ENCODE results near the gene HAP1. TPM values are rescaled to one million over a fixed set of nuclear protein-coding genes. Genes with fewer than 3 reads are reported as not detected.
"Not testable (repeated sequence)": the region's sequence is repeated elsewhere in the genome, so short reads cannot be mapped to it uniquely, and the experiment has no call there.

HAP1 gene
- total RNA-seq, 1 donor from 2014 or later = 0.45 TPM

DNA sequence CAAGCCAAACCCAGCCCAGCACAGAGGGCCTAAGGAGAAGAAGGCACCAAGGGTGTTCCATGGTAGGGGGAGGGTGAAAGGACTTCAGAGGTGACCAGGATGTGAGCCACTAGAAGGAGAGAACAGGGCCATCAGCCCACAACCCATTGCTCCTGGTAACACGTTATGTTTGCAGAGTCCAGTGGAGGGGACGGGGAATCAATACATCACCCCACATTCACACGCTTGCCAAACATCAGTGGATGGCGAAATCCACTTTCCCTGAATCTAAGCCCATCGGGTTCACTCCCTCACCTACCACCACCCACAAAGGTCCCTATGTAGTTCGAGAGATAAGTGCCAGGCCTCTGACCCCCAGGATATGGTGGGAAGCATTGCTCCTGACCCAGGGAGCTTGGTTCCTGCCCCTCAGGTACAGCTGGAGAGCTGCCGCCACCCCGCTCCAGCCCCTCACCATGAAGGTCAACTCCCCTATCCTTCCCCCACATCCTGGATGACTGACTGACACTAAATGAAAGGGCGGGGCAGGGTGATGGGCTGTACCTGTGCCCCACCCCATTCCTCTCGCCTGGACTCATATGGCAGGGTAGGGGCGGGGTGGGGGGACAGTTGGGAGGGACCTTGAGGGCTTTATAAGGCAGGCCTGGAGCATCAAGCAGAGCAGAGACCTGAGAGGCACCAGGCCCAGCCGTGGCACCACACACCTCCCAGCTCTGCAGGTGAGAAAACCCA, 22.6 kb downstream of the HAP1 start, which contains the start of gene GAST:
GAST (plus strand) TSS at position 663 of the 732 bp plus-strand sequence. CDS start 3,106 bp downstream, outside the sequence.
- Mint-ChIP-seq H3K27ac (no peak within 1 kb of the TSS), H3K36me3 (no peaks in the 10 kb centered on the region), H3K9me3 (no peaks in the 10 kb centered on the region), H3K4me1 (no peaks in the 10 kb centered on the region), H3K27me3 (ENCODE audit: low read depth) (peaks cover 4% of the 10 kb centered on the region), H3K4me3 (no peak within 1 kb of the TSS)
- DNase-seq (ENCODE audit: low spot score in 2 of 2, unreplicated experiment in 2 of 2) = no peak
- TF ChIP-seq, protein P1, sequence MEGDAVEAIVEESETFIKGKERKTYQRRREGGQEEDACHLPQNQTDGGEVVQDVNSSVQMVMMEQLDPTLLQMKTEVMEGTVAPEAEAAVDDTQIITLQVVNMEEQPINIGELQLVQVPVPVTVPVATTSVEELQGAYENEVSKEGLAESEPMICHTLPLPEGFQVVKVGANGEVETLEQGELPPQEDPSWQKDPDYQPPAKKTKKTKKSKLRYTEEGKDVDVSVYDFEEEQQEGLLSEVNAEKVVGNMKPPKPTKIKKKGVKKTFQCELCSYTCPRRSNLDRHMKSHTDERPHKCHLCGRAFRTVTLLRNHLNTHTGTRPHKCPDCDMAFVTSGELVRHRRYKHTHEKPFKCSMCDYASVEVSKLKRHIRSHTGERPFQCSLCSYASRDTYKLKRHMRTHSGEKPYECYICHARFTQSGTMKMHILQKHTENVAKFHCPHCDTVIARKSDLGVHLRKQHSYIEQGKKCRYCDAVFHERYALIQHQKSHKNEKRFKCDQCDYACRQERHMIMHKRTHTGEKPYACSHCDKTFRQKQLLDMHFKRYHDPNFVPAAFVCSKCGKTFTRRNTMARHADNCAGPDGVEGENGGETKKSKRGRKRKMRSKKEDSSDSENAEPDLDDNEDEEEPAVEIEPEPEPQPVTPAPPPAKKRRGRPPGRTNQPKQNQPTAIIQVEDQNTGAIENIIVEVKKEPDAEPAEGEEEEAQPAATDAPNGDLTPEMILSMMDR (IDR thresholded peaks at IDR 0.05; ENCODE audit: unreplicated experiment) = no peak

DNA sequence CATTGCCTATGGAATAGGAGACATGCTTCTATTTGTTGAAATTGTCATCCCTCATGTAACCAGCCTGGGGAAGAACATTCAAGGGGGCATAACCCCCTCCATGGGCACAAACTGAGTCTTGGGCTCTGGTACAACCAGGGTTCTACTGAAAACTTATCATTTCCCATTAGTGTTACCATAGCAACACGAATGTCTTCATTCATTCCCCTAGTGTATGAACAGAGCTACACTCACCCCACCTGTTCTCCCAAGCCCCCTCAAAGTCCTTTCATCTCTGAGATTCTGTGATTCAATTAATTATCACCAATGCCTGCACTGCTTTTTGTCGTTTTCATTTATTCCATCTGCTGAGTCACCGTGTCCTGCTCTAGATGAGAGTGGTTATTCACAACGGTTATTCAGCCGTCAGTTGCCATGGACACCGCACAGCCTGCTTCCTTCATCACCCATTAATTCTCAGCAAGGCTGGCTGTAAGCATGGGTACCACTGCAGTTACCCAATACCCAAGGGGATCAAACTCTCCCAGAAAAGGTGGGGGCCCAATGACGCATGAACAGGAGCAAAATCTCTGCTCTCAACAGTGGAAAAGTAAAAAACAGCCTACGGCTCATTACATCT, 23.9 kb downstream of the HAP1 start:
- DNase-seq (ENCODE audit: low spot score in 2 of 2, unreplicated experiment in 2 of 2) = no peak
- Mint-ChIP-seq H3K27me3 (ENCODE audit: low read depth) (peaks cover 4% of the 10 kb centered on the region), H3K27ac (no peak overlapping the region), H3K36me3 (no peaks in the 10 kb centered on the region), H3K4me1 (peaks cover 2% of the 10 kb centered on the region), H3K4me3 (no peak overlapping the region), H3K9me3 (no peaks in the 10 kb centered on the region)
- TF ChIP-seq, protein P1 (IDR thresholded peaks at IDR 0.05; ENCODE audit: unreplicated experiment) = no peak

DNA sequence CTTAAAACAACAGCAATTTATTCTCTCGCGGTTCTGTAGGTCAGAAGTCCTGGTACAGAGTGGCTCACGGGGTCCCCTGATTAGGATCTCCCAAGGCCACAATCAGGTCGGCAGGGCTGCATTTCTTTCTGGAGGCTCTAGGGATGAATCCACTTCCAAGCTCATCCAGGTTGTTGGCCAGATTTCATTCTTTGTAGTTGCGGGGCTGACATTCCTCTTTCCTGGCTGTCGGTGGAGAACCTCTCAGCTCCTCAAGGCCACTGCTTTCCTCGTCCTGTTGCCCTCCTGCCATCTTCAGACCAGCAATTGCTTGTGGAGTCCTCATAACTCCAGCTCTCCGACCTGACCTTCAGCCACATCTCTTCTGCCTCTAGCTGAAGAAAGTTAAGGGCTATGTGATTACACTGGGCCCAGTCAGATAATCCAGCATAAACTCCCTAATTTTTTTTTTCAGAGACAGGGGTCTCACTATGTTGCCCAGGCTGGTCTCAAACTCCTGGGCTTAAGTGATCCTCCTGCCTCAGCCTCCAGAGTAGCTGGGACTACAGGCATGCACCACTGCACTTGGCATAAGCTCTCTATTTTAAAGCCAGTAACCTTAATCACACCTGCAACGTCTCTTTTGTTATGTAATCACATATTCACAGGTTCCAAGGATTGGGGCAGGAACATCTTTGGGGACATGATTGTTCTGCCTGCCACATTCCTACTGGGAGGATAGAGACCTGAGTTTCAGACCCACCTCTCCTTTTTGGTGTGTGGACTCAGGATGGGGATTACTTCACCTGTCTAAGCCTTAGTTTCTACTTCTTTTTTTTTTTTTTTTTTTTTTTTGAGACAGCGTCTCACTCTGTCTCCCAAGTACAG, 26.4 kb downstream of the HAP1 start:
- TF ChIP-seq, protein P1 (IDR thresholded peaks at IDR 0.05; ENCODE audit: unreplicated experiment) = no peak
- Mint-ChIP-seq H3K4me3 (no peak overlapping the region), H3K27ac (no peak overlapping the region), H3K4me1 (peaks cover 6% of the 10 kb centered on the region), H3K9me3 (no peaks in the 10 kb centered on the region), H3K36me3 (no peaks in the 10 kb centered on the region), H3K27me3 (ENCODE audit: low read depth) (peaks cover 4% of the 10 kb centered on the region)
- no peak for DNase-seq (ENCODE audit: low spot score in 2 of 2, unreplicated experiment in 2 of 2)

DNA sequence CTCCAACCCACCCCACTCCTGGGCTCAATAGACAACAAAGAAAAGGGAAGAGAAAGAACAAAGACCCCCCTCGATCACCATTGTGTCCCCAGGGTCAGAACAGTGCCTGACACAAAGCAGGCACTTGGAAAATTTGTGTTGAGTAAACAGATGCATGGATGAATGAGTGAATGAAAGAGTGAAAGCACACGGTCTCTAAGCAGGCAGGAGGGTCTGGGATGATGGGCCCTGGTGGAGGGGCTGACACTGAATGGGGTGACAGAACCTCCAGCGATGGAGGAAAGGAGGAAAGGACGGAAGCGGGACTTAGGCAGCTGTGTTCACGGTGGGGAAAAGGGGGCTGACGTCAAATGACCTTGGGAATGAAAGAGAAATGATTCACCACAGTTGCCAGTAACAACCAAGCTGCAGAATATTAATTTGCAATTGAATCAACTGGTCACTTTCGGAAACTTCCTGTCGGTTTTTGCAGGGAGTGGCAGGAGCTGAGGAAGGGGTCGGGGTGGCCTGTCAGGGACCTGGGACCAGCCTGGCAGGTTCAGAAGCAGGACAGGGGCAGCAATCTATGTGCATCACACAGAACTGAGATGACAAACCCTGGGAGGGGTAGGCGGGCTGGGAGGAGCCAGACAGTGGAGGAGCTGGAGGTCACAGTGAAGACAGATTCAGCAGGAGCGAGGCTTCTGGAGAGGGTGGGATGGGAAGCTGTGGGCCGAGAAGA, 29.0 kb downstream of the HAP1 start:
- no peak for DNase-seq (ENCODE audit: low spot score in 2 of 2, unreplicated experiment in 2 of 2)
- H3K9me3 Mint-ChIP-seq = no peaks in the 10 kb centered on the region
- no peaks in the 10 kb centered on the region for H3K27me3 Mint-ChIP-seq (ENCODE audit: low read depth)
- no peak overlapping the region for H3K27ac Mint-ChIP-seq
- H3K4me1 Mint-ChIP-seq = peaks cover 6% of the 10 kb centered on the region
- TF ChIP-seq, protein P1 (IDR thresholded peaks at IDR 0.05; ENCODE audit: unreplicated experiment) = no peak
- H3K4me3 Mint-ChIP-seq = no peak overlapping the region
- no peaks in the 10 kb centered on the region for H3K36me3 Mint-ChIP-seq

DNA sequence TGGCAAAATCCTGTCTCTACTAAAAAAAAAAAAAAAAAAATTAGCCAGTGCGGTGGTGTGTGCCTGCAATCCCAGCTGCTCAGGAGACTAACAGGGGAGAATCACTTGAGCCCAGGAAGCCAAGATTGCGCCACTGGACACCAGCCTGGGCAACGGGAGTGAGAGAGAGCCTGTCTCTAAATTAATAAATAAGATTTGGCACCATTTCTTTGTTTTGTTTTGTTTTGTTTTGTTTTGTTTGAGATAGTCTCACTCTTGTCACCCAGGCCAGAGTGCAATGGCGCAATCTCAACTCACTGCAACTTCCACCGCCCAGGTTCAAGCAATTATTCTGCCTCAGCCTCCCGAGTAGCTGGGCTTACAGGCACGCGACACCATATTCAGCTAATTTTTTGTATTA, 31.7 kb downstream of the HAP1 start:
- Mint-ChIP-seq H3K4me1 (peaks cover 6% of the 10 kb centered on the region), H3K9me3 (no peaks in the 10 kb centered on the region), H3K27me3 (ENCODE audit: low read depth) (no peaks in the 10 kb centered on the region), H3K4me3 (no peak overlapping the region), H3K36me3 (no peaks in the 10 kb centered on the region), H3K27ac (no peak overlapping the region)
- TF ChIP-seq, protein P1 (IDR thresholded peaks at IDR 0.05; ENCODE audit: unreplicated experiment) = no peak
- no peak for DNase-seq (ENCODE audit: low spot score in 2 of 2, unreplicated experiment in 2 of 2)

DNA sequence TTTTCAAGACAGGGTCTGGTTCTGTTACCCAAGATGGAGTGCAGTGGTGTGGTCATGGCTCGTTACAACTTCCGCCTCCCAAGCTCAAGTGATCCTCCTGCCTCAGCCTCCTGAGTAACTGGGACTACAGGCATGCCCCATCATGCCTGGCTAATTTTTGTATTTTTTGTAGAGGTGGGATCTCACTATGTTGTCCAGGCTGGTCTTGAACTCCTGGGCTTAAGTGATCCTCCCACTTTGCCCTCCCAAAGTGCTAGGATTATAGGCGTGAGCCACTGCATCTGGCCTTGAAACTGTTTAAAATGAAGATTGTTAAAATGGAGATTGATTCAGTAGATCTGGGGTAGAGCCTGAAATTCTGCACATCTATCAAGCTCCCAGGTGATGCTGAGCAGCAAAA, 33.6 kb downstream of the HAP1 start:
- not testable (repeated sequence) for H3K27ac Mint-ChIP-seq; H3K36me3 Mint-ChIP-seq; H3K27me3 Mint-ChIP-seq (ENCODE audit: low read depth); H3K9me3 Mint-ChIP-seq; DNase-seq (ENCODE audit: low spot score in 2 of 2, unreplicated experiment in 2 of 2); H3K4me3 Mint-ChIP-seq
- peaks cover 12% of the 10 kb centered on the region for H3K4me1 Mint-ChIP-seq
